ENCODE data around the gene ERP44.

- TF ChIP-seq EZH2 (optimal IDR thresholded peaks at IDR 0.05; ENCODE audit: low read depth, low read length), result no peak
- TF ChIP-seq CTCF (IDR thresholded peaks at IDR 0.05; ENCODE audit: low read length), result no peak
Measured at GRCh38 chr9:100084734-100085133, 14.1 kb downstream of the ERP44 start.
